Fibroblast of skin of scalp (primary cell): Measurements from ENCODE around the gene PACS1.
"Not testable (repeated sequence)": the region's sequence is repeated elsewhere in the genome, so short reads cannot be mapped to it uniquely, and the experiment has no call there.

Experiments used
- DNase-seq: peaks from one replicate; pipeline ENCODE4 v3.0.0-alpha.2; 2013

PACS1 gene

DNA sequence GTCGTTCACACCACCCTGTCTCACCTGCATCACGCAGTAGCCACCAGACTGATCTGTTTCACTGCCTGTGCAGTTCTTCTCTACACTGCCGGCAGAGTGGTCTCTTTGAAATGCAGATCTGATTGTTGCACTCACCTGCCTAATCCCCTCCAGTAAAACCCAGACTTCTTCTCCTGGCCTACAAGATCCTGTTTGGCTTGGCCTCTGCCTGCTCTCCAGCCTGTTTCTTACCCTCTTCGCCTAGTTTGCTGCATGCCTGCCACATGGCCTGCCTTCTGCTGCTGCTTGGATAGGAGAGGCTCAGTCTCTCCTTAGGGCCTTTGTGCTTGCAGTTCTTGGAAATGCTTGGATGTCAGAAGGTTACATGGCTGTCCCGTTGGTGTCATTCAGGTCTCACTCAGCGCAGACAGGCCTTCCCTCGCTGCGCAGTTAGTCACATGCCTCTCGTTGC, 42.0 kb downstream of the PACS1 start:
- no peak for DNase-seq

- peak; percentile 92 for DNase-seq
Observed at GRCh38 chr11:66112601-66113499, 42.8 kb downstream of the PACS1 start.

GRCh38 chr11:66114957-66115356, 44.9 kb downstream of the PACS1 start:
- not testable (repeated sequence) for DNase-seq

DNA sequence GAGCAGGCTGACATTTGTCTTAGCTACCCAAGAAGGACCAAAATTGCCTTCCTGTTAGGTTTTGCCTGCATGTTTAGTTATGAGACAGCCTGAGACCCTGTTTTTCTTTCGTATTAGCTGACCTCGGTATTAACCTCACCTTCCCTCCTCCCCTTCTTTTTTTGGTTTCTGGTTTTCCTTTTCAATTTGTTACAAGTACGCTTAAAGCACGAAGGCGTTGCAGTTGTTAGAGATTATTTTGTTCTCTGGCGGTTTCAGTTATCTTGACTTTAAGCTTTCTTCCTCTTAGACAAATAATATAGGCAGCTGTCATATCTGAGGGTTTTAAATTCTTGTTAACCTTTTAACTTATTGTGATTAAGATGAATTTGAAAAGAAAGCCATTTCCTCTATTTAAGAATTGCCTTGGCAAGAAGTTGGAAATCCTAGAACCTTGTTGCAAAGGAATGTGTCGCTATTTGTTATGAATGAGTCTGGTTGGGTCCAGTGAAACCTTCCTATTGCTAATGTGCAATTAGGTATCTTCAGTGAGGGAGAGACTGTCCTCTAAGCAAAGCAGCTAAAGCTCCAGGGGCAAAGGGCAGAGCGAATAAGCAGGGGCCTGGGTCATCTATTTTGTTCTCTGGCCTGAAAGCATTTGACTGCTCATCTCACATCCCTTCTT, 45.7 kb downstream of the PACS1 start:
- DNase-seq: no peak

DNA sequence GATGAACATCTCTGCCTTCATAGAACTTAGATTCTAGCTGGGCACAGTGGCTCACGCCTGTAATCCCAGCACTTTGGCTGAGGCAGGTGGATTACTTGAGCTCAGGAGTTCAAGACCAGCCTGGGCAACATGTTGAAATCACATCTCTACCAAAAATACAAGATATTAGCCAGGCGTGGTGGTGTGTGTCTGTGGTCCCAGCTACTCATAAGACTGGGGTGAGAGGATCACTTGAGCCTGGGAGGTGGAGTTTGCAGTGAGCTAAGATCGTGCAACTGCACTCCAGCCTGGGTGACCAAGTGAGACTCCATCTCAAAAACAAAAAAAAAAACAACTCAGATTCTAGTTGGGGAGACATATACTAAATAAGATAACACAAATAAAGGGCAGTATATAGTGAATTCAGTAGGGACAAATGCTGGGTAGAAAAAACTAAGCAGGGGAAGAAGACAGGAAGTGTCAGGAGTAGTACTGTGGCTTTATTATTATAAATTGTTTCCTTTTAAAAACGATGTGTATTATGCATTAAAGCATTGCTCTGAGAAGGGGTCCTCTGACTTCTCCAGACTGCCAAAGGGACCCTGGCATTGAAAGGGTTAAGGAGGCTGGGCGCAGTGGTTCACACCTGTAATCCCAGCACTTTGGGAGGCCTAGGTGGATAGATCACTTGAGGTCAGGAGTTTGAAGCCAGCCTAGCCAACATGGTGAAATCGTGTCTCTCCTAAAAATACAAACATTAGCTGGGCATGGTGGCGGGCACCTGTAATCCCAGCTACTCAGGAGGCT, 46.7 kb downstream of the PACS1 start:
- DNase-seq: no peak

DNA sequence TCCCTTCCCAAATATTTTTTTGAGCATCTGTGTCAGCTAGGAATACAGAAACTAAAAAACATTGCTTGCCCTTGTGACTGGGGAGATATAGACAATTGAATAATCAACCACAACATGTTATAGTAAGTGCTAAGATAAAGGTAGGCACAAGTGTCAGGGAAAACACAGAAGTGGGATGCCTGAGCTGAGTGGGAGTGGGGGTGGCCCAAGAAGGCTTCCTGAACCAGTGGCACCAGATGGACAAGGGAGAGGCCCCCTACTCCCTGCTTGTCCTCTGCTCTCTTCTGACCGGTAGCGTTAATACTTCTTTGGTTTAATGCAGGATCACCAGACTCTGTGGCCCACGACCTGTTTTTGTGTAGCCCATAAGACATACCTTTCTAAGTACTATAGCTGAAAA, 48.8 kb downstream of the PACS1 start:
- no peak for DNase-seq

GRCh38 chr11:66119348-66120133, 49.5 kb downstream of the PACS1 start:
- DNase-seq: peak; percentile 76

GRCh38 chr11:66121466-66121865, 51.4 kb downstream of the PACS1 start:
- no peak for DNase-seq

DNA sequence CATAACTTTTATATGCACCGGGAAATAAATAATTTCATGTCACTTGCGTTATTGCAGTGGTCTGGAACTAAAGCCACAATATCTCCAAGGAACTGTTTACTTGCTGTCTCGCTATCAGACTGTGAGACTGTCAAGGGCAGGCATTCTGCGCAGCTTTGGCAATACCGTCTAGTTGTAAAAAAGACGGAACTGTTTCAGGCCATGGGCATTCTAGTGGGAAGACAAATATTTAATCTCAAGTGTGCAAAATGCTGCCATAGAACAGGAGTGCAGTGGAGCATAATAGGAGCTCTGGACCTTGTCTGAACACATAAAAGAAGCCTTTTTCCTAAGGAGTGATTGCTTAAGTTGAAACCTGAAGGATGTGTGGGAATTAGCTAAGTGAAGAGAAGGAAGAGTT, 53.8 kb downstream of the PACS1 start:
- no peak for DNase-seq

DNA sequence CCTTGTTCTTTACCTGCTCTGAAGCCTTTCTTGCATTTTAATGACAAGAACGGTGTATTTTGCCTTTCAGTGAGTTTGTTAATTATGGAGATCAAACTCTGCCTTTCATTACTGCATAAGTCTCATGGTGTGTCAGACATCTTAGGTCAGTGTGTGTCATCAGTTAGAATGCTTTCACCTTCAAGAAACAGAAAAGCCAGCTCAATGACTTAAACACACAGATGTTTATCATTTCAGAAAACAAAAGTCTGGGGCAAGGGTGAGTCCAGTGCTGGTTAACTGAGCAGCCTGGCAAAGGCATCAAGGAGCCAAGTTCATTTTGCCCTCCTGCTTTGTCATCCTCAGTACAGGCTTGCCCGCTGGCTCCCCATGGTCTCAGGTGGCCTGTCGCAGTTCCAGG, 54.5 kb downstream of the PACS1 start:
- DNase-seq: no peak

GRCh38 chr11:66126064-66126463, 56.0 kb downstream of the PACS1 start:
- DNase-seq: no peak

- peak; percentile 73 for DNase-seq
Observed at GRCh38 chr11:66126808-66127555, 56.9 kb downstream of the PACS1 start.

- no peak for DNase-seq
Observed at GRCh38 chr11:66130978-66131377, 60.9 kb downstream of the PACS1 start.

GRCh38 chr11:66131937-66132632, 62.0 kb downstream of the PACS1 start:
- DNase-seq: no peak

- DNase-seq: no peak
Observed at GRCh38 chr11:66133216-66133775, 63.2 kb downstream of the PACS1 start.

- peak; percentile 34 for DNase-seq
Observed at GRCh38 chr11:66136752-66137123, 66.7 kb downstream of the PACS1 start.

DNA sequence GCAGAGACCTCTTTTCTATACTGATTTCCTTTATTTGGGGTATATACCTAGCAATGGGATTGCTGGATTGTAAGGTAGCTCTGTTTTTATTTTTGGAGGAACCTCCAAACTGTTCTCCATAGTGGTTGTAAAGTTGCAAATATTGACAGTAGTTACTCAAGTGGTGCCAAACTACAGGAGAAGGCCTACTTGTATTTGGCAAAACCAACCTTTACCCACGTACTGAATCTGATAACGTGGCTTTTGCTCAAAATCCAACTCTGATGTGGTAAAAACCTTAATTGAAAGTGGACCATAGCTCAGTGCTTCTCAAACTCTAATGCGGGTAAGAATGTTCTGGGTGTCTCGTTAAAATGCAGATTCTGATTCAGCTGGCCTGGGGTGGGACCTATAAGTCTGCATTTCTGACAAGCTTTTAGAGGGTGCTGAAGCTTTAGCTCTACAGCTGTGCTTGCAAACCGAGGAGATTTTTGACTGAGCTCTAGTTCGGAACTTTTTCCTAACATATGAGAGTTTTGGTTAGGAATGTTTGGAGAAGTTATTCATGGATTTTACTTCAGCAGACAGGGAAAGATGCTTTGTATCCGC, 69.8 kb downstream of the PACS1 start:
- no peak for DNase-seq

GRCh38 chr11:66142370-66143263, 72.5 kb downstream of the PACS1 start:
- DNase-seq: peak; percentile 41

DNA sequence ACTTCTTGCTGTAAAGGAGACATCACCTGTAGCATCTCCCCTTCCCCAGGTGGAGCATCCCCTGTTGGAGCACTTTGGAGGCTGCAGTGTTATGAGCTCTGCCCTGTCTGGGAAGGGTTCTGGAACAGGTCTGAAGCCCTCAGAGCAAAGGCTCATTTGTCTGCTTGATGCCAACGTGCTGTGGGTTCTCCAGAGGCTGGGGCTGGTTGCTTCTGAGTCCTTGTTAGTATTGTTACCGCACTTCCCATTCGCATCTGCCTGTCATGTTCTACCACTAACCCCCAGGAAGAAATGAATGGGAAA, 73.1 kb downstream of the PACS1 start:
- no peak for DNase-seq
